HCT116 (cell line): ENCODE results near the gene MXD1. TPM values are rescaled to one million over a fixed set of nuclear protein-coding genes. Genes with fewer than 3 reads are reported as not detected.

Experiments
- ATAC-seq: fragments of 200-7000 bp; cut with Tn5 transposase; 2 replicates; pipeline ENCODE4 v1.9.1; 2020; ENCODE audit warnings: mild to moderate bottlenecking, moderate library complexity
- BruUV-seq: library from RNA; stranded (reverse); fragments of 400-500 nt; replicated peaks from 2 replicates; lab custom pipeline; 2021; lab: Mats Ljungman, UMichigan
- CTCF ChIA-PET: fragments of 300-600 bp; sonication (Branson Sonifier 250); formaldehyde crosslinking; loops from one replicate; lab custom pipeline; 2021; ENCODE audit warnings: antibody characterized with exemption; lab: Charles Lee
- POLR2A ChIA-PET: fragments of 300-600, 350-600 bp; sonication (Branson Sonifier 250); formaldehyde crosslinking; loops from one replicate; lab custom pipeline; 2021; ENCODE audit warnings: antibody characterized with exemption; lab: Charles Lee
- RAD21 ChIA-PET, 2 experiments: fragments of 300-600 bp; sonication (Branson Sonifier 250); formaldehyde crosslinking; loops; one replicate each; lab custom pipeline; 2023; ENCODE audit warnings: low total read pairs in 2 of 2; ENCODE audit not compliant: uncharacterized antibody in 2 of 2, unreplicated experiment in 2 of 2, low non-redundant PET in 1 of 2; lab: Charles Lee
- DNase-seq: peaks from one replicate; pipeline ENCODE4 v3.0.0-alpha.2; 2010; ENCODE audit warnings: low read depth, low spot score
- H2AFZ ChIP-seq: fragments of 200-600 bp; shearing (Covaris generic), sonication (generic); 2 replicates; pipeline ENCODE4 v1.6.1; 2017; ENCODE audit warnings: low read depth, mixed run types, mixed read lengths, antibody characterized with exemption, low read length; ENCODE audit not compliant: poor library complexity, severe bottlenecking
- H3K27ac ChIP-seq: 2 replicates; pipeline ENCODE4 v1.5.1; 2012; ENCODE audit warnings: low read depth, low read length
- H3K27me3 ChIP-seq: fragments of 200-600 bp; sonication (generic); 2 replicates; pipeline ENCODE4 v1.6.1; 2016; ENCODE audit warnings: mixed run types, low read length, mixed read lengths; ENCODE audit not compliant: insufficient read depth
- H3K36me3 ChIP-seq, 2 experiments: fragments of 200-500 bp in 1 of 2; fragments of 200-600 bp in 1 of 2; sonication (Bioruptor generic) in 1 of 2; sonication (generic) in 1 of 2; 2 replicates each; pipeline versions ENCODE4 v1.5.1 to v1.6.1; 2014 to 2016; ENCODE audit warnings: low read length in 2 of 2, inconsistent platforms in 1 of 2, mixed read lengths in 1 of 2, mixed run types in 1 of 2; ENCODE audit not compliant: insufficient read depth in 2 of 2, control insufficient read depth in 1 of 2
- H3K4me1 ChIP-seq, 2 experiments: fragments of 200-600 bp in 1 of 2; sonication (generic) in 1 of 2; 2 replicates each; pipeline versions ENCODE4 v1.5.1 to v1.6.1; 2012 to 2017; ENCODE audit warnings: low read length in 2 of 2, inconsistent platforms in 1 of 2, mild to moderate bottlenecking in 1 of 2, mixed read lengths in 1 of 2, mixed run types in 1 of 2, moderate library complexity in 1 of 2; ENCODE audit not compliant: insufficient read depth in 2 of 2, control insufficient read depth in 1 of 2
- H3K4me2 ChIP-seq: fragments of 200-600 bp; sonication (generic); 2 replicates; pipeline ENCODE4 v1.6.1; 2017; ENCODE audit warnings: mixed run types, low read length, mixed read lengths
- H3K4me3 ChIP-seq, 2 experiments: fragments of 200-600 bp in 1 of 2; sonication (generic) in 1 of 2; replicated peaks in 1 of 2; 2 replicates each; pipeline ENCODE4 v1.5.1; 2011 to 2016; ENCODE audit warnings: low read length in 2 of 2, control low read depth in 1 of 2, low read depth in 1 of 2, mild to moderate bottlenecking in 1 of 2, mixed read lengths in 1 of 2, mixed run types in 1 of 2
- H3K79me2 ChIP-seq: fragments of 200-600 bp; sonication (generic); 2 replicates; pipeline ENCODE4 v1.6.1; 2017; ENCODE audit warnings: mild to moderate bottlenecking, mixed run types, low read length, moderate library complexity, mixed read lengths; ENCODE audit not compliant: insufficient read depth
- H3K9ac ChIP-seq: fragments of 200-600 bp; sonication (generic); 2 replicates; pipeline ENCODE4 v1.6.1; 2016; ENCODE audit warnings: low read length, mixed read lengths
- H3K9me2 ChIP-seq: fragments of 200-600 bp; sonication (generic), shearing (Covaris generic); 2 replicates; pipeline ENCODE4 v1.6.1; 2017; ENCODE audit warnings: mixed run types, mild to moderate bottlenecking, moderate library complexity; ENCODE audit not compliant: insufficient read depth
- H3K9me3 ChIP-seq, 2 experiments: fragments of 200-500 bp in 1 of 2; fragments of 200-600 bp in 1 of 2; sonication (Bioruptor generic) in 1 of 2; sonication (generic) in 1 of 2; 2 replicates each; pipeline ENCODE4 v1.6.1; 2014 to 2017; ENCODE audit warnings: low read length in 2 of 2, mixed read lengths in 2 of 2, inconsistent platforms in 1 of 2, low read depth in 1 of 2, mild to moderate bottlenecking in 1 of 2, mixed run types in 1 of 2, moderate library complexity in 1 of 2; ENCODE audit not compliant: control insufficient read depth in 1 of 2, insufficient read depth in 1 of 2
- H4K20me1 ChIP-seq: fragments of 200-600 bp; sonication (generic), shearing (Covaris generic); 2 replicates; pipeline ENCODE4 v1.6.1; 2017; ENCODE audit warnings: mixed run types, mild to moderate bottlenecking, moderate library complexity; ENCODE audit not compliant: insufficient read depth
- CBX3 ChIP-seq: IDR thresholded peaks from 2 replicates; pipeline ENCODE4 v1.6.1; 2012; ENCODE audit warnings: low read depth
- CTCF ChIP-seq, 3 experiments: fragments of 200-600 bp in 1 of 3; sonication (generic) in 1 of 3; IDR thresholded peaks in 2 of 3; conservative IDR thresholded peaks in 1 of 3; 2 replicates each; pipeline ENCODE4 v1.5.1; 2012 to 2017; ENCODE audit warnings: low read depth in 2 of 3, low read length in 2 of 3, antibody characterized with exemption in 1 of 3, borderline replicate concordance in 1 of 3, control low read depth in 1 of 3, mild to moderate bottlenecking in 1 of 3, mixed read lengths in 1 of 3, mixed run types in 1 of 3, moderate library complexity in 1 of 3; ENCODE audit not compliant: insufficient read depth in 1 of 3
- ELF1 ChIP-seq: IDR thresholded peaks from 2 replicates; pipeline ENCODE4 v1.6.1; 2012; ENCODE audit warnings: low read depth, borderline replicate concordance
- EZH2 ChIP-seq: fragments of 200-600 bp; sonication (generic); IDR thresholded peaks from 2 replicates; pipeline ENCODE4 v1.6.1; 2017; ENCODE audit warnings: antibody characterized with exemption, mixed run types
- JUND ChIP-seq: IDR thresholded peaks from 2 replicates; pipeline ENCODE4 v1.6.1; 2012
- POLR2A ChIP-seq: IDR thresholded peaks from 2 replicates; pipeline ENCODE4 v1.7.0; 2011; ENCODE audit warnings: borderline replicate concordance; ENCODE audit not compliant: insufficient read depth, insufficient read length; ENCODE audit errors: extremely low read depth
- POLR2AphosphoS5 ChIP-seq: IDR thresholded peaks from 2 replicates; pipeline ENCODE4 v1.6.1; 2011; ENCODE audit warnings: mild to moderate bottlenecking, low read depth, low read length, moderate library complexity
- RAD21 ChIP-seq: IDR thresholded peaks from 2 replicates; pipeline ENCODE4 v1.6.1; 2012; ENCODE audit warnings: low read depth, mild to moderate bottlenecking
- YY1 ChIP-seq: IDR thresholded peaks from 2 replicates; pipeline ENCODE4 v1.6.1; 2011; ENCODE audit warnings: low read length, low read depth, moderate library complexity, mild to moderate bottlenecking; ENCODE audit not compliant: insufficient replicate concordance; ENCODE audit errors: extremely low read depth
- ZFX ChIP-seq: fragments of 450-650 bp; IDR thresholded peaks from 2 replicates; pipeline ENCODE4 v1.6.1; 2017
- ZNF274 ChIP-seq: fragments of 200-500 bp; sonication (Bioruptor generic); IDR thresholded peaks from 2 replicates; pipeline ENCODE4 v1.6.1; 2014; ENCODE audit warnings: mild to moderate bottlenecking, low read depth, low read length, inconsistent platforms
- intact Hi-C: fragments of 100-400 bp; cut with micrococcal nuclease; formaldehyde crosslinking; loops from 2 replicates; pipeline ENCODE4 v1.10.0; 2022
- total RNA-seq: library from RNA; stranded (reverse); gene quantifications from one replicate; pipeline ENCODE4 v1.2.1, GENCODE V29; 2021; ENCODE audit not compliant: unreplicated experiment

MXD1 gene
- total RNA-seq, 1 experiment from 2014 or later: 10.3 TPM

- POLR2A ChIA-PET: no interaction called here
Observed at GRCh38 chr2:69983392-69983966, 68.6 kb downstream of the MXD1 start.

More at GRCh38 chr2:69983392-69983966, 68.6 kb downstream of the MXD1 start:
- BruUV-seq: no TSS peak
- Histone ChIP-seq H3K27me3 (no peaks in the 10 kb centered on the region), H3K4me1 (no peaks in the 10 kb centered on the region), H3K79me2 (no peaks in the 10 kb centered on the region), H3K9ac (no peak overlapping the region), H3K27ac (no peak overlapping the region), H3K4me3 (no peak overlapping the region), H3K9me2 (no peaks in the 10 kb centered on the region), H3K4me2 (no peak overlapping the region), H3K9me3 (no peaks in the 10 kb centered on the region), H2AFZ (no peak overlapping the region), H4K20me1 (no peaks in the 10 kb centered on the region), H3K36me3 (no peaks in the 10 kb centered on the region)
- CTCF ChIA-PET: no interaction called here
- DNase-seq (no peak), ATAC-seq (no peak)
- no peak for TF ChIP-seq CBX3
- no peak for TF ChIP-seq EZH2
- TF ChIP-seq POLR2A: no peak
- no peak for TF ChIP-seq JUND
- TF ChIP-seq YY1: no peak
- TF ChIP-seq POLR2AphosphoS5: no peak
- TF ChIP-seq ELF1: no peak
- no peak for TF ChIP-seq ZFX
- TF ChIP-seq RAD21: no peak
- no peak for TF ChIP-seq ZNF274
- TF ChIP-seq CTCF (IDR thresholded peaks at IDR 0.05 in 2 of 3, conservative IDR thresholded peaks at IDR 0.05 in 1 of 3; ENCODE audit: borderline replicate concordance in 1 of 3, insufficient read depth in 1 of 3, low read depth in 2 of 3, low read length in 2 of 3): no peak
- RAD21 ChIA-PET: no interaction called here
- intact Hi-C loops: no loop called here
